GM12892 (cell line): ENCODE measurements around the gene WBP2NL.

Experiments used
- POLR2A ChIP-seq: IDR thresholded peaks from 2 replicates; pipeline ENCODE4 v1.6.1; 2011; ENCODE audit warnings: low read depth, low read length, control low read depth
- POLR2AphosphoS5 ChIP-seq: IDR thresholded peaks from 2 replicates; pipeline ENCODE4 v1.6.1; 2011; ENCODE audit warnings: low read depth, low read length, control low read depth
- TAF1 ChIP-seq: IDR thresholded peaks from 2 replicates; pipeline ENCODE4 v1.6.1; 2011; ENCODE audit warnings: low read depth, mild to moderate bottlenecking, control low read depth, low read length, borderline replicate concordance

- TF ChIP-seq POLR2A (no peak), TAF1 (no peak), POLR2AphosphoS5 (no peak)
Observed at GRCh38 chr22:42016111-42016510, 17.5 kb downstream of the WBP2NL start.
